Coronary artery (tissue), 2 donors: ENCODE results near the gene ME3.

ENCODE experiments used
- DNase-seq: peaks from one replicate; pipeline ENCODE4 v3.0.0-alpha.2; 2017; ENCODE audit warnings: low spot score
- H3K27ac ChIP-seq, 2 donors: fragments of 200-600 bp; sonication (generic); one replicate each; pipeline ENCODE4 v1.5.1; 2016 to 2019
- H3K4me3 ChIP-seq: fragments of 200-600 bp; sonication (generic); 2 replicates; pipeline ENCODE4 v1.5.1; 2016; ENCODE audit warnings: mild to moderate bottlenecking, moderate library complexity
- TF ChIP-seq, protein P1 (sequence below): fragments of 200-600 bp; sonication (generic); IDR thresholded peaks from one replicate; pipeline ENCODE4 v1.5.1; 2019; ENCODE audit warnings: antibody characterized with exemption

Gene ME3

GRCh38 chr11:86702220-86702983 is 30.0 kb upstream of the ME3 start:
- DNase-seq = no peak
- TF ChIP-seq, protein P1, sequence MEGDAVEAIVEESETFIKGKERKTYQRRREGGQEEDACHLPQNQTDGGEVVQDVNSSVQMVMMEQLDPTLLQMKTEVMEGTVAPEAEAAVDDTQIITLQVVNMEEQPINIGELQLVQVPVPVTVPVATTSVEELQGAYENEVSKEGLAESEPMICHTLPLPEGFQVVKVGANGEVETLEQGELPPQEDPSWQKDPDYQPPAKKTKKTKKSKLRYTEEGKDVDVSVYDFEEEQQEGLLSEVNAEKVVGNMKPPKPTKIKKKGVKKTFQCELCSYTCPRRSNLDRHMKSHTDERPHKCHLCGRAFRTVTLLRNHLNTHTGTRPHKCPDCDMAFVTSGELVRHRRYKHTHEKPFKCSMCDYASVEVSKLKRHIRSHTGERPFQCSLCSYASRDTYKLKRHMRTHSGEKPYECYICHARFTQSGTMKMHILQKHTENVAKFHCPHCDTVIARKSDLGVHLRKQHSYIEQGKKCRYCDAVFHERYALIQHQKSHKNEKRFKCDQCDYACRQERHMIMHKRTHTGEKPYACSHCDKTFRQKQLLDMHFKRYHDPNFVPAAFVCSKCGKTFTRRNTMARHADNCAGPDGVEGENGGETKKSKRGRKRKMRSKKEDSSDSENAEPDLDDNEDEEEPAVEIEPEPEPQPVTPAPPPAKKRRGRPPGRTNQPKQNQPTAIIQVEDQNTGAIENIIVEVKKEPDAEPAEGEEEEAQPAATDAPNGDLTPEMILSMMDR = no peak
- H3K4me3 ChIP-seq = no peak overlapping the region
- no peak overlapping the region for H3K27ac ChIP-seq

DNA sequence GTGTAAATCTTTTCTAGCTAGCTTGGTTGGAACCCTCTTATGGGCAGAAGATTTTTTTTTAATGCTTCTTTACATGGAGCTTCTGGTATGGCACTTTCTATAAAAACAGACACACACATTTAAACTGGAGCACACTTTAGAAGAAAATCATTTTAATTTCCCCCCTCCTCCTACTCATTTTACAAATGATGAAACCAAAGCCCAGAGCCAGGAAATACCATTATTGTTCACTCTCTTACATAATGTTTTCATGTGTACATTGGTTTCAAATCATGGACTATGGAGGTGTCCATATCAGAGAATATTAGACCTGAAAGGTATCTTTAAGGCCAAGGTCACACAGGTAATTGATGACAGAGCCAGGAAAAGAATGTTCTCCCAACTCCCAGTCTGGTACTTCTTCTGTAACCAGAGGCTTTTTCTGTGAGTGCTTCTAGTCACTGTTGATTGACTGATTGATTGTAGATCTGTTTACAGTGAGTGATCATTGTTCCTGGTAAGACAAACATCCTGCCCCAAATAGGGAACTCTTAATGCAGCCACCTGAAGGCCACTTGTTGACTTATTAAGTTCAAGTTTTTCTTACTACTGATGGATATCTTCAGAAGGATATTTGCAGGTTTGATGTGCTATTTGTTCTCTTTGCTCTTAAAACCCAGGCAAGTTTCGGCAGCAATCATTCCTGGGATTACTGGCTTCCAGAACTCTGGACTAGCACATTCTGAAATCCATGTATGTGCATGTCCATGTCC is 26.8 kb upstream of the ME3 start:
- no peak for DNase-seq
- TF ChIP-seq, protein P1 = no peak
- no peak overlapping the region for H3K27ac ChIP-seq
- no peak overlapping the region for H3K4me3 ChIP-seq

- H3K27ac ChIP-seq = no peak overlapping the region
- TF ChIP-seq, protein P1 = no peak
- no peak overlapping the region for H3K4me3 ChIP-seq
- DNase-seq = no peak
Measured at GRCh38 chr11:86698639-86699038, 26.2 kb upstream of the ME3 start.

DNA sequence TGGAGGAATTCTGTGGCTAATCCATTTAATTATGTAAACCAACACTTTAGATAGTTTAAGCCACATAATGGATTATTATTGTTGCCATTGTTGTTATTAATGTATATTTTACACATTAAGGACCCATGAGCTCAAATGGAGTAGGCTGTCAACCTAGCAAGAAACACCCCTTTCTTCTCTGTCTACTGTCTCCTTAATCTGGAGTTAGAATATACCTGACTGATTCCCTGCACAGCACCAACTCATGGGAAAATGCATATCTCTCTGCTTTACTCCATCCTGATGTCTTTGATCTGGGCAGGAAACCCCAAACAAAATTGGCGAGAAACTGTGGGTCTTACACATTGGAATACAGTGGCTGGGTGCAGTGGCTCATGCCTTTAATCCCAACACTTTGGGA is 24.0 kb upstream of the ME3 start:
- DNase-seq = no peak
- TF ChIP-seq, protein P1 = no peak
- peak overlapping the region in 1 of 2 donors; percentile 39 for H3K27ac ChIP-seq
- H3K4me3 ChIP-seq = no peak overlapping the region

DNA sequence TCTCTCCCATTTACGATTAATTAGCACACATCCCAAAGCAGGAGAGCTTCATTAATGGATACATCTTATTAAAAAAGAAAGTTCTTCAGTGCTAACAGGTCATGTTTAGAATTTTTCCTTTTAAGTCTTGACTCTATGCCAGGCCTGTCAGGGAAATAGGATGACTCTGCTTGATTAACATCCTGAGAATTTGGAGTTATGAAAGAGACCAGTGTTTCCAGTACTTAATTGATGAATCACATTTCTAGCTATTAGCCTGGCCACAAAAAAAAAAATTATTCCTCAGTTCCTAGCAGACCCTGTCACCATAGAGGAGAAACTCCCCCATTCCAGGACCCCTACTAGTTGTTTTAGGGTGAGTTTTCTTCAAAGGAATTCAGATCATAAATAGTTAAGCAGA is 23.6 kb upstream of the ME3 start:
- DNase-seq = no peak
- no peak overlapping the region for H3K4me3 ChIP-seq
- peak overlapping the region in 1 of 2 donors; percentile 49 for H3K27ac ChIP-seq
- TF ChIP-seq, protein P1 = no peak

DNA sequence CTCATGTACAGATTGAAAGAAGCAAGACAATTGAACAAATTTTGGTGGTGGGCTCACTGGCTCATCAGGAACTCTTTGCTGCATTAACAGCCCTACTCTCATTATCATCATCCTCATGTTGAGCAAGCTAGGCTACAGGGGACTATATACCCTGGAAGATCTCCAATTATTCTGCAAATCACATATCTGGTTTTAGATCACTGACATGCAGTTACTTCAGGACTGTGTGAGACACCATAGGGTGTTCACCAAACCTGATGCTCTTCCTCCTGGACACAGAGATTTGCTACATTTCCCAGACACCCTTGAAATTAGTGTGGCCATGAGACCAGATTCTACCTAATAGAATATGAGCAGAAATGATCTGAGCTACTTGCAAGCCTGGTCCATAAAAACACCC is 23.0 kb upstream of the ME3 start:
- no peak for DNase-seq
- H3K27ac ChIP-seq = peak overlapping the region in 1 of 2 donors; percentile 49
- H3K4me3 ChIP-seq = peak overlapping the region; percentile 10
- TF ChIP-seq, protein P1 = no peak
